Osteocyte (in vitro differentiated cells): ENCODE measurements around the gene RHOBTB3. TPM values are rescaled to one million over a fixed set of nuclear protein-coding genes. Genes with fewer than 3 reads are reported as not detected.
A peak's percentile ranks its signal among the peaks of the same experiment; 100 is the strongest.

Experiments
- DNase-seq: peaks from one replicate; pipeline ENCODE4 v3.0.0; 2021; ENCODE audit warnings: mixed read lengths; ENCODE audit not compliant: unreplicated experiment; ENCODE audit errors: extremely low spot score
- H3K27ac Mint-ChIP-seq: one replicate; pipeline ENCODE4 v1.8.0; 2021; ENCODE audit warnings: mild to moderate bottlenecking, mixed read lengths; ENCODE audit not compliant: unreplicated experiment
- H3K27me3 Mint-ChIP-seq: one replicate; pipeline ENCODE4 v1.8.0; 2021; ENCODE audit warnings: mixed read lengths; ENCODE audit not compliant: unreplicated experiment
- H3K36me3 Mint-ChIP-seq: one replicate; pipeline ENCODE4 v1.8.0; 2021; ENCODE audit warnings: mixed read lengths; ENCODE audit not compliant: unreplicated experiment
- H3K4me1 Mint-ChIP-seq: one replicate; pipeline ENCODE4 v1.8.0; 2021; ENCODE audit warnings: mixed read lengths; ENCODE audit not compliant: unreplicated experiment
- H3K4me3 Mint-ChIP-seq: one replicate; pipeline ENCODE4 v1.8.0; 2021; ENCODE audit warnings: mild to moderate bottlenecking, moderate library complexity, mixed read lengths; ENCODE audit not compliant: unreplicated experiment
- H3K9me3 Mint-ChIP-seq: one replicate; pipeline ENCODE4 v1.8.0; 2021; ENCODE audit warnings: mixed read lengths; ENCODE audit not compliant: unreplicated experiment
- CTCF ChIP-seq: fragments of 200-600 bp; sonication (generic); IDR thresholded peaks from 2 replicates; pipeline ENCODE4 v1.5.0; 2021; ENCODE audit warnings: antibody characterized with exemption, mild to moderate bottlenecking, moderate library complexity
- total RNA-seq: library from RNA; stranded (reverse); gene quantifications from 2 replicates; pipeline ENCODE4 v1.2.1, GENCODE V29; 2021

The RHOBTB3 gene
- total RNA-seq, 1 donor from 2014 or later: 190 TPM

GRCh38 chr5:95815155-95815729 is 84.1 kb downstream of the RHOBTB3 start:
- no peak overlapping the region for H3K27ac Mint-ChIP-seq
- peaks cover 45% of the 10 kb centered on the region for H3K36me3 Mint-ChIP-seq
- DNase-seq: no peak
- H3K9me3 Mint-ChIP-seq: no peaks in the 10 kb centered on the region
- no peaks in the 10 kb centered on the region for H3K27me3 Mint-ChIP-seq
- TF ChIP-seq CTCF: no peak
- peaks cover 40% of the 10 kb centered on the region for H3K4me1 Mint-ChIP-seq
- no peak overlapping the region for H3K4me3 Mint-ChIP-seq

GRCh38 chr5:95816341-95816740 is 85.2 kb downstream of the RHOBTB3 start:
- Mint-ChIP-seq H3K27me3 (no peaks in the 10 kb centered on the region), H3K9me3 (no peaks in the 10 kb centered on the region), H3K36me3 (peaks cover 45% of the 10 kb centered on the region), H3K4me1 (peaks cover 37% of the 10 kb centered on the region), H3K27ac (no peak overlapping the region), H3K4me3 (no peak overlapping the region)
- no peak for DNase-seq
- TF ChIP-seq CTCF: no peak

- TF ChIP-seq CTCF: no peak
- Mint-ChIP-seq H3K9me3 (no peaks in the 10 kb centered on the region), H3K27me3 (no peaks in the 10 kb centered on the region), H3K4me3 (no peak overlapping the region), H3K27ac (no peak overlapping the region), H3K4me1 (peaks cover 40% of the 10 kb centered on the region), H3K36me3 (peaks cover 45% of the 10 kb centered on the region)
- DNase-seq: no peak
These were observed 85.6 kb downstream of the RHOBTB3 start for GRCh38 chr5:95816776-95817175.

GRCh38 chr5:95817430-95817829 is 86.3 kb downstream of the RHOBTB3 start:
- Mint-ChIP-seq H3K4me3 (no peak overlapping the region), H3K27me3 (no peaks in the 10 kb centered on the region)

More at GRCh38 chr5:95817430-95817829, 86.3 kb downstream of the RHOBTB3 start:
- DNase-seq: no peak
- TF ChIP-seq CTCF: no peak
- H3K27ac Mint-ChIP-seq: peak overlapping the region; percentile 48
- H3K36me3 Mint-ChIP-seq: peaks cover 39% of the 10 kb centered on the region
- no peaks in the 10 kb centered on the region for H3K9me3 Mint-ChIP-seq
- peaks cover 42% of the 10 kb centered on the region for H3K4me1 Mint-ChIP-seq
